Measurements from ENCODE around the gene ZNF630.
"Not testable (repeated sequence)": the region's sequence is repeated elsewhere in the genome, so short reads cannot be mapped to it uniquely, and the experiment has no call there.

ZNF630 gene

DNA sequence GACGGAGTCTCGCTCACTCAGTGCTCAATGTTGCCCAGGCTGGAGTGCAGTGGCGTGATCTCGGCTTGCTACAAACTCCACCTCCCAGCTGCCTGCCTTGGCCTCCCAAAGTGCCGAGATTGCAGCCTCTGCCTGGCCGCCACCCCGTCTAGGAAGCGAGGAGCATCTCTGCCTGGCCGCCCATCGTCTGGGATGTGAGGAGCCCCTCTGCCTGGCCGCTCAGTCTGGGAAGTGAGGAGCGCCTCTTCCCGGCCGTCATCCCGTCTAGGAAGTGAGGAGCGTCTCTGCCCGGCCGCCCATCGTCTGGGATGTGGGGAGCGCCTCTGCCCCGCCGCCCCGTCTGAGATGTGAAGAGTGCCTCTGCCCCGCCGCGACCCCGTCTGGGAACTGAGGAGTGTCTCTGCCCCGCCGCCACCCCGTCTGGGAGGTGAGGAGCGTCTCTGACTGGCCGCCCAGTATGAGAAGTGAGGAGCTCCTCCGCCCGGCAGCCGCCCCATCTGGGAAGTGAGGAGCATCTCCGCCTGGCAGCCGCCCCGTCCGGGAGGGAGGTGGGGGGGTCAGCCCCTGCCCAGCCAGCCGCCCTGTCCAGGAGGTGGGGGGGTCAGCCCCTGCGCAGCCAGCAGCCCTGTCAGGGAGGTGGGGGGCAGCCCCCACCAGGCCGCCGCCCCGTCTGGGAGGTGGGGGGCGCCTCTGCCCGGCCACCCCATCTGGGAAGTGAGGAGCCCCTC is 54.7 kb downstream of the ZNF630 start:
- H3K27me3 ChIP-seq (ENCODE audit: insufficient read depth, low read length, poor library complexity); H4K20me1 ChIP-seq (ENCODE audit: insufficient read depth, low read length); H3K27ac ChIP-seq (ENCODE audit: low read length); H2AFZ ChIP-seq (ENCODE audit: low read depth, low read length); DNase-seq; H3K4me3 ChIP-seq (ENCODE audit: low read depth in 1 of 2, low read length in 2 of 2); H3K9ac ChIP-seq (ENCODE audit: low read depth, low read length); H3K4me2 ChIP-seq (ENCODE audit: insufficient read depth, low read length); ATAC-seq (ENCODE audit: insufficient read depth, low read depth); H3K36me3 ChIP-seq (ENCODE audit: insufficient read depth, low read length); H3K9me3 ChIP-seq (ENCODE audit: insufficient read depth, low read length, severe bottlenecking); H3K79me2 ChIP-seq (ENCODE audit: insufficient read depth, low read length): not testable (repeated sequence)
- H3K4me1 ChIP-seq (ENCODE audit: insufficient read depth, low read length) = peaks cover 15% of the 10 kb centered on the region

GRCh38 chrX:48009445-48009960 is 61.9 kb downstream of the ZNF630 start:
- not testable (repeated sequence) for H3K9ac ChIP-seq (ENCODE audit: low read depth, low read length); ATAC-seq (ENCODE audit: insufficient read depth, low read depth); H3K27me3 ChIP-seq (ENCODE audit: insufficient read depth, low read length, poor library complexity)

More at GRCh38 chrX:48009445-48009960, 61.9 kb downstream of the ZNF630 start:
- H3K4me1 ChIP-seq (ENCODE audit: insufficient read depth, low read length); H3K4me2 ChIP-seq (ENCODE audit: insufficient read depth, low read length); H3K4me3 ChIP-seq (ENCODE audit: low read depth in 1 of 2, low read length in 2 of 2); H3K9me3 ChIP-seq (ENCODE audit: insufficient read depth, low read length, severe bottlenecking); H3K79me2 ChIP-seq (ENCODE audit: insufficient read depth, low read length); H3K27ac ChIP-seq (ENCODE audit: low read length); H4K20me1 ChIP-seq (ENCODE audit: insufficient read depth, low read length); DNase-seq; H2AFZ ChIP-seq (ENCODE audit: low read depth, low read length); H3K36me3 ChIP-seq (ENCODE audit: insufficient read depth, low read length): not testable (repeated sequence)

Data from DND-41 (cell line).